Neural progenitor cell (in vitro differentiated cells): Measurements from ENCODE around the gene NHLRC3. TPM values are rescaled to one million over a fixed set of nuclear protein-coding genes. Genes with fewer than 3 reads are reported as not detected.

Experiments
- DNase-seq: peaks from one replicate; pipeline ENCODE4 v3.0.0-alpha.2; 2016; ENCODE audit warnings: low spot score
- H2AFZ ChIP-seq: fragments of 200-600 bp; sonication (generic); replicated peaks from 2 replicates; pipeline ENCODE4 v1.6.1; 2016; ENCODE audit warnings: antibody characterized with exemption
- H3F3A ChIP-seq: fragments of 200-600 bp; sonication (generic); 2 replicates; pipeline ENCODE4 v1.6.1; 2016; ENCODE audit warnings: antibody characterized with exemption, low read depth
- H3K27ac ChIP-seq: fragments of 200-600 bp; sonication (generic); 2 replicates; pipeline ENCODE4 v1.5.1; 2016; ENCODE audit warnings: mild to moderate bottlenecking
- H3K27me3 ChIP-seq: fragments of 200-600 bp; sonication (generic); 2 replicates; pipeline ENCODE4 v1.6.1; 2016; ENCODE audit warnings: mild to moderate bottlenecking, moderate library complexity
- H3K36me3 ChIP-seq: fragments of 200-600 bp; sonication (generic); 2 replicates; pipeline ENCODE4 v1.5.1; 2016
- H3K4me1 ChIP-seq: fragments of 200-600 bp; sonication (generic); 2 replicates; pipeline ENCODE4 v1.6.1; 2016; ENCODE audit warnings: mixed run types
- H3K4me2 ChIP-seq: fragments of 200-600 bp; sonication (generic); 2 replicates; pipeline ENCODE4 v1.6.1; 2016
- H3K4me3 ChIP-seq: fragments of 200-600 bp; sonication (generic); 2 replicates; pipeline ENCODE4 v1.5.1; 2016
- H3K79me2 ChIP-seq: fragments of 200-600 bp; sonication (generic); 2 replicates; pipeline ENCODE4 v1.6.1; 2016; ENCODE audit warnings: low read depth
- H3K9ac ChIP-seq: fragments of 200-600 bp; sonication (generic); 2 replicates; pipeline ENCODE4 v1.6.1; 2016
- H3K9me3 ChIP-seq: fragments of 200-600 bp; sonication (generic); 2 replicates; pipeline ENCODE4 v1.5.1; 2016; ENCODE audit warnings: low read depth
- H4K20me1 ChIP-seq: fragments of 200-600 bp; sonication (generic); 2 replicates; pipeline ENCODE4 v1.6.1; 2016; ENCODE audit warnings: low read depth
- H3K27ac Mint-ChIP-seq: 3 replicates; pipeline ENCODE4 v1.8.0; 2021; ENCODE audit warnings: mixed read lengths
- H3K27me3 Mint-ChIP-seq: 2 replicates; pipeline ENCODE4 v1.8.0; 2022; ENCODE audit warnings: low read depth, mild to moderate bottlenecking, inconsistent platforms, moderate library complexity, mixed read lengths; ENCODE audit not compliant: insufficient read depth
- H3K36me3 Mint-ChIP-seq: 3 replicates; pipeline ENCODE4 v1.8.0; 2021; ENCODE audit warnings: mixed read lengths
- H3K4me1 Mint-ChIP-seq: 3 replicates; pipeline ENCODE4 v1.8.0; 2021; ENCODE audit warnings: mixed read lengths
- H3K4me3 Mint-ChIP-seq: 3 replicates; pipeline ENCODE4 v1.8.0; 2021; ENCODE audit warnings: mild to moderate bottlenecking, moderate library complexity, mixed read lengths
- H3K9me3 Mint-ChIP-seq: 3 replicates; pipeline ENCODE4 v1.8.0; 2020; ENCODE audit warnings: mixed read lengths
- CTCF ChIP-seq: fragments of 200-600 bp; sonication (generic); IDR thresholded peaks from 2 replicates; pipeline ENCODE4 v1.5.1; 2017; ENCODE audit warnings: antibody characterized with exemption, mild to moderate bottlenecking
- EZH2 ChIP-seq: fragments of 200-600 bp; sonication (generic); IDR thresholded peaks from 2 replicates; pipeline ENCODE4 v1.6.1; 2017; ENCODE audit warnings: antibody characterized with exemption, mild to moderate bottlenecking, moderate library complexity
- EZH2phosphoT487 ChIP-seq: fragments of 200-600 bp; sonication (generic); IDR thresholded peaks from 2 replicates; pipeline ENCODE4 v1.6.1; 2017; ENCODE audit warnings: antibody characterized with exemption
- total RNA-seq: library from RNA; depleted of rRNA; stranded (reverse); fragments of >200 nt; gene quantifications from 2 replicates; pipeline ENCODE4 v1.2.3, GENCODE V29; 2015; ENCODE audit warnings: low replicate concordance

NHLRC3 gene
- total RNA-seq, 1 donor from 2014 or later: 42.5 TPM

GRCh38 chr13:39047560-39047959, 9.3 kb downstream of the NHLRC3 start:
- TF ChIP-seq EZH2: no peak
- peak; percentile 42 for TF ChIP-seq CTCF
- no peak for TF ChIP-seq EZH2phosphoT487
- Mint-ChIP-seq H3K4me1 (peaks cover 5% of the 10 kb centered on the region), H3K36me3 (peaks cover 7% of the 10 kb centered on the region), H3K9me3 (no peaks in the 10 kb centered on the region), H3K27ac (no peak overlapping the region), H3K4me3 (no peak overlapping the region), H3K27me3 (no peaks in the 10 kb centered on the region)
- Histone ChIP-seq H3K9me3 (no peaks in the 10 kb centered on the region), H3K4me2 (no peak overlapping the region), H3K27me3 (no peaks in the 10 kb centered on the region), H3K36me3 (peaks cover 7% of the 10 kb centered on the region), H3K4me1 (peaks cover 3% of the 10 kb centered on the region), H3K9ac (no peak overlapping the region), H3F3A (no peaks in the 10 kb centered on the region), H4K20me1 (no peaks in the 10 kb centered on the region), H3K27ac (no peak overlapping the region), H3K79me2 (no peaks in the 10 kb centered on the region), H3K4me3 (no peak overlapping the region), H2AFZ (no peak overlapping the region)
- DNase-seq: peak; percentile 42

GRCh38 chr13:39048806-39049205, 10.6 kb downstream of the NHLRC3 start:
- H3K4me2 ChIP-seq: no peak overlapping the region
- Mint-ChIP-seq H3K36me3 (peaks cover 7% of the 10 kb centered on the region), H3K27me3 (no peaks in the 10 kb centered on the region), H3K9me3 (no peaks in the 10 kb centered on the region), H3K27ac (no peak overlapping the region), H3K4me1 (peaks cover 8% of the 10 kb centered on the region), H3K4me3 (no peak overlapping the region)
- no peak for DNase-seq
- peaks cover 4% of the 10 kb centered on the region for H3K4me1 ChIP-seq
- H3F3A ChIP-seq: no peaks in the 10 kb centered on the region
- no peaks in the 10 kb centered on the region for H3K9me3 ChIP-seq
- H3K27ac ChIP-seq: no peak overlapping the region
- no peak overlapping the region for H3K4me3 ChIP-seq
- H3K27me3 ChIP-seq: no peaks in the 10 kb centered on the region
- TF ChIP-seq CTCF: no peak
- TF ChIP-seq EZH2: no peak
- no peak for TF ChIP-seq EZH2phosphoT487
- H3K9ac ChIP-seq: no peak overlapping the region
- H2AFZ ChIP-seq: no peak overlapping the region
- peaks cover 7% of the 10 kb centered on the region for H3K36me3 ChIP-seq
- no peaks in the 10 kb centered on the region for H4K20me1 ChIP-seq
- H3K79me2 ChIP-seq: no peaks in the 10 kb centered on the region

- Mint-ChIP-seq H3K4me1 (peaks cover 8% of the 10 kb centered on the region), H3K9me3 (no peaks in the 10 kb centered on the region), H3K27ac (no peak overlapping the region), H3K36me3 (peaks cover 3% of the 10 kb centered on the region), H3K4me3 (no peak overlapping the region), H3K27me3 (no peaks in the 10 kb centered on the region)
- Histone ChIP-seq H3K9me3 (no peaks in the 10 kb centered on the region), H3K9ac (no peak overlapping the region), H4K20me1 (no peaks in the 10 kb centered on the region), H3K36me3 (peaks cover 7% of the 10 kb centered on the region), H3K4me1 (peaks cover 4% of the 10 kb centered on the region), H3K79me2 (no peaks in the 10 kb centered on the region), H3K4me2 (no peak overlapping the region), H2AFZ (no peak overlapping the region), H3F3A (no peaks in the 10 kb centered on the region), H3K27ac (no peak overlapping the region), H3K27me3 (no peaks in the 10 kb centered on the region), H3K4me3 (no peak overlapping the region)
- TF ChIP-seq CTCF (no peak), EZH2 (no peak), EZH2phosphoT487 (no peak)
- no peak for DNase-seq
Observed at GRCh38 chr13:39049274-39049673, 11.0 kb downstream of the NHLRC3 start.
